Activated naive CD8-positive, alpha-beta T cell treated with anti-CD3 and anti-CD28 coated beads, Interleukin-2, amount 50 U/mL, for 16 hours (primary cell): ENCODE data around the gene ACAD8.
"Not testable (repeated sequence)": the region's sequence is repeated elsewhere in the genome, so short reads cannot be mapped to it uniquely, and the experiment has no call there.

ENCODE experiments used
- DNase-seq: peaks from one replicate; pipeline ENCODE4 v3.0.0-alpha.2; 2020; ENCODE audit warnings: low read depth, low spot score

The ACAD8 gene

GRCh38 chr11:134266841-134267251, 13.5 kb downstream of the ACAD8 start:
- no peak for DNase-seq

GRCh38 chr11:134267461-134267860, 14.1 kb downstream of the ACAD8 start:
- no peak for DNase-seq

DNA sequence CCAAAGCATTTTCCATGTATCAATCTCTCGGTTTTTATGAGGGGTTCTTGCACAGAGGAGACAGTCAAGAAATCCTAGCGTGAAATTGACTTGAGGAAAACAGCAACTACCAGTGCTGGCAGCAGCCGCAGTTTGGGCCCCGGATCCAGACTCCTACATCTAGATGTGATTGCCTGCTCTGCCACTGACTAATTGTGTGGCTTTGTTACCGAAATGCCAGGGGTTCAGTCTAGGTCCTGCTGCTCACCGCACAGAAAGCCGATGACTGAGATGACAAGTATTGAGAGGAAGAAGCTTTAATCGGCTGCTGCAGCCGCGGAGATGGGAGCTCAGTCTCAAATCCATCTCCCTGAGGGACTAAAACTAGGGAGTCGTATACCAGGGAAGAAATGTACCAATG, 14.6 kb downstream of the ACAD8 start:
- DNase-seq = no peak

DNA sequence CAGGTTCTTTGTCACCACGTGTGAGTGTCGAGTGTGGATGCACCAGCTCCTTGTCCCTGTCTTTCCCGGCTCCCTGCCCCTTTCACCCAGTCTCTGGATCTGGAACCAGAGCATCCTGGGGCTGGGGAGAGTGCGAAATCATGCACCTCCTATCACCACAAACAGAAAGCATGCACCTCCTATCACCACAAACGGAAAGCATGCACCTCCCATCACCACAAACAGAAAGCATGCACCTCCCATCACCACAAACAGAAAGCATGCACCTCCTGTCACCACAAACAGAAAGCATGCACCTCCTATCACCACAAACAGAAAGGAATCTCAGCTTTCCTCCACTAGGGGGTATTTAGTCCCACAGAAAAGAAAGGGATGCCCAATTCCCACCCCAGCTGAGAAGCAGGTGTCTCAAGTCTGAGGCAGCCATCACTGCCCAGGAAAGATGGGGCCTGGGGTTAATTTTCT, 16.9 kb downstream of the ACAD8 start:
- no peak for DNase-seq

GRCh38 chr11:134271978-134272377, 18.6 kb downstream of the ACAD8 start:
- no peak for DNase-seq

- no peak for DNase-seq
Observed at GRCh38 chr11:134272381-134273316, 19.3 kb downstream of the ACAD8 start.

GRCh38 chr11:134273317-134273712, 19.9 kb downstream of the ACAD8 start:
- no peak for DNase-seq

GRCh38 chr11:134275188-134275533, 21.8 kb downstream of the ACAD8 start:
- no peak for DNase-seq

GRCh38 chr11:134275534-134276395, 22.4 kb downstream of the ACAD8 start, which contains the start of gene GLB1L3:
GLB1L3 (plus strand) TSS chr11:134276379; CDS start chr11:134276741, 362 bp downstream.
- peak; percentile 52 for DNase-seq

GRCh38 chr11:134276396-134277182, 23.2 kb downstream of the ACAD8 start:
- DNase-seq = no peak

- no peak for DNase-seq
Observed at GRCh38 chr11:134277183-134278001, 24.0 kb downstream of the ACAD8 start.

DNA sequence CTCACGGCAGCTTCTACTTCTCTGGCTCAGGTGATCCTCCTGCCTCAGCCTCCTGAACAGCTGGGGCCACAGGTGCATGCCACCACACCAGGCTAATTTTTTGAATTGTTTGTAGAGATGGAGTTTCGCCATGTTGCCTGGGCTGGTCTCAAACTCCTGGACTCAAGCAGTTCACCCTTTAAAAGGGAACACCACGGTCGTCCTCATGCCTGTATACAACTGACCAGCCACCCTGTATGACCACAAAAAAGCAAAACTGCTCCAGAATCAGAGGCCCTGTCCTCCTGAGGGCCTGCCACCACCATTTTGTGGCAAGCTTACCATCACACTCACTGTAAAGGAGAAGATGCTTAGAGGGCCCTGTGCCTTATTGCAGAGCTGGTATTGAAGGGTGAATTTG, 25.0 kb downstream of the ACAD8 start:
- DNase-seq = no peak

DNA sequence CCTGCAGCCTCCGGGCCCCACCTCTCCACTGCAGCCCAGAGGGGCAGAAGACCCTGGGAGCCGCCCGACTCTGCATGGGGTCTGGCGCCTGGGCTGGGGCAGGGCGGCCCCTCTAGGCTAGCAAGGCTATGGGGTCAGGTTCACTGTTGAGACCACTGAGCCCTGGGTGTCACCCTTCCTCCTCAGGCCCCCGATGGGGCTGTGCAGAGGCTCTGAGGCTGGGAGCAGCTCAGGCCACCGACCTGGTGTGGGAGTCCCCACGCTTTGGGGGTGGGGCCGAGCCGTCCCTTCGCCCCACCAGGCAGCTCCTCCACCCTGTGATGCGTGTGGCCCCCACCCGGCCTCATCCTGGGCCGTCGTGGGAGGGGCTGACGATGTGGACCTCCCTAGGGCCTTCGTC, 28.3 kb downstream of the ACAD8 start:
- DNase-seq = not testable (repeated sequence)

- DNase-seq = no peak
Observed at GRCh38 chr11:134282121-134283045, 29.0 kb downstream of the ACAD8 start.

DNA sequence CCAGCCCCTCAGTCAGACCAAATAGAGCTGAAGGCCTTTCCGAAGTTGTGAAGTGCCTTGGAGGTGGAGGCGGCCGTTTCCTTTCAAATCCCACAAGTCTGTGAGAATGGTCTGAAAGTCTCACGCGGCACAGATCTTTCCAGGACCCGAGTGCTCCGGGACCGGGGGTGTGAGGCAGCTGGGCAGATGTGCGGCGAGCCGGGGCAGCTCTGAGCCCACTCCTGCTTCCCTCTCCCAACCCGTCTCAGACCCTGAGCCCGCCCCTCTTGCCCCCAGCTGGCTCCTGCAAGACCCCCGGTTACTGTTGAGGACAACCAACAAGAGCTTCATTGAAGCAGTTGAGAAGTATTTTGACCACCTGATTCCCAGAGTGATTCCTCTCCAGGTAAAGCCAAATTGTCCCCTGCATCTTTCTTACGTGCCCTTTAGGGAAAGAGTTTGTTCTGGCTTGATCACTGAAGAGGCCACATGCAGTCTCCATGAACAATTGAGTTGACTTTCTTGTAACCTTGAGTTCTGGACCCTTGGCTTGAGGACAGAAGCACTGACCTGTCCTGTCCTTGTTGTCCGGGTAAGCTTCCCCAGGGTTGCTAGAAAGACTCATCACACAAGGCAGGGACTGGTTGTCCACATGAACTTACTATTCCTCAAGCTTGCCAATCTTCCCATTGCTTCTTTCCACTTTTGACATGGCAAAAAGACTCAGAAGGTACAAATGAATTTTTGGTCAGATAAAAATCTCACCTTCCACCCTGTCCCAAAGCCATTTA, 30.3 kb downstream of the ACAD8 start:
- no peak for DNase-seq

DNA sequence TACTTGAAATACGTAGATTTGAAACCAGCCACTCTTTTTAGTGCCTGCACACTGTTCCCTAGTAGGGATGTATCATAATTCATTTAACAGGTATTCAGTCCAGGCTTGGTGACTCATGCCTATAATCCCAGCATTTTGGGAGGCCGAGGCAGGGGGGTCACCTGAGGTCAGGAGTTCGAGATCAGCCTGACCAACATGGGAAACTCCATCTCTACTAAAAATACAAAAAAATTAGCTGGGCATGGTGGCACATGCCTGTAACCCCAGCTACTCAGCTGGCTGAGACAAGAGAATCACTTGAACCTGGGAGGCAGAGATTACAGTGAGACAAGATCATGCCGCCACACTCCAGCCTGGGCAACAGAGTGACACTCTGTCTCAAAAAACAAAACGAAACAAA, 31.0 kb downstream of the ACAD8 start:
- not testable (repeated sequence) for DNase-seq

- no peak for DNase-seq
Observed at GRCh38 chr11:134287561-134287960, 34.2 kb downstream of the ACAD8 start.

DNA sequence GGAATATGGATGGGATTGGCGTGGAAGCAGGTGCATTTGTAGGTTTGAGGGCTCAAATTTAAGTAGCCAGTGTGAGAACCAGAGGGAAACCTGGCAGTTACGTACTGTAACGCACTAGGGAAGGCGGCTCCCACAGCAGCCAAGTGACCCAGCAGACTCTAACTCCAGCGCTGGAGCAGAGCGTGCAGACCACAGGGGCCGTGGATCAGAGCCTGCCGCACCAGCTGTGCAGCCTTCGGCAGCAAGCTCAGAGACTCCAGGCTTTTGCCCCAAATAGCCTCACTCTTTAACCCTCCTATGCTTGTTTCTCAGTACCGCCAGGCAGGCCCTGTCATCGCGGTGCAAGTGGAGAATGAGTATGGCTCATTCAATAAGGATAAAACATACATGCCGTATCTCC, 35.1 kb downstream of the ACAD8 start:
- no peak for DNase-seq

DNA sequence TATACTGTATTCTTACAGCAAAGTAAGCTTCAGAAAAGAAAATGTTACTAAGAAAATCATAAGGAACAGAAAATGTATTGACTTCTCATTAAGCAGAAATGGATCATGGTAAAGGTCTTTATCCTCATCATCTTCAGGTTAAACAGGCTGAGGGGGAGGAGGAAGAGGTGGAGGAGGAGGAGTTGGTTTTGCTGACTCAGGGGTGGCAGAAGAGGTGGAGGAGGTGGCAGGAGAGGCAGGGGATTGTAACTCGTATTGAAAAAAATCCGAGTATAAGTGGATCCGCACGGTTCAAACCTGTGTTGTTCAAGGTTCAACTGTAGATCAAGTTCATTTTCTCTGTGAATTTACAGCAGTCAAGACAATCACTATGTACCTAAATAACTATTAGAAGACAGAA, 35.8 kb downstream of the ACAD8 start:
- no peak for DNase-seq
